GM12878 (cell line): ENCODE measurements around the gene DLGAP5. TPM values are rescaled to one million over a fixed set of nuclear protein-coding genes. Genes with fewer than 3 reads are reported as not detected.

Experiments used
- CBX5 ChIP-seq: sonication (generic); IDR thresholded peaks from 2 replicates; pipeline ENCODE4 v1.6.1; 2016; ENCODE audit warnings: low read depth, moderate library complexity, mild to moderate bottlenecking, inconsistent platforms
- CEBPB ChIP-seq, 2 experiments: fragments of 150-350 bp in 1 of 2; IDR thresholded peaks; 2 replicates each; pipeline ENCODE4 v1.6.1; 2012 to 2014; ENCODE audit warnings: low read depth in 2 of 2, low read length in 2 of 2, borderline replicate concordance in 1 of 2, inconsistent platforms in 1 of 2
- CHD4 ChIP-seq: fragments of 200-600 bp; sonication (generic); IDR thresholded peaks from 2 replicates; pipeline ENCODE4 v1.6.1; 2016; ENCODE audit warnings: mild to moderate bottlenecking
- FOS ChIP-seq: IDR thresholded peaks from 3 replicates; pipeline ENCODE4 v1.6.1; 2011; ENCODE audit warnings: borderline replicate concordance; ENCODE audit not compliant: insufficient read length; ENCODE audit errors: extremely low read depth
- KAT2A ChIP-seq: conservative IDR thresholded peaks from 2 replicates; pipeline ENCODE4 v1.6.1; 2011; ENCODE audit warnings: low read depth, low read length; ENCODE audit not compliant: control insufficient read depth
- MYB ChIP-seq: fragments of 150-350 bp; IDR thresholded peaks from 2 replicates; pipeline ENCODE4 v1.6.1; 2014; ENCODE audit warnings: mild to moderate bottlenecking, low read depth, low read length, borderline replicate concordance
- NR2F1 ChIP-seq: fragments of 450-650 bp; conservative IDR thresholded peaks from 2 replicates; pipeline ENCODE4 v1.6.1; 2017; ENCODE audit warnings: mild to moderate bottlenecking
- PAX5 ChIP-seq: IDR thresholded peaks from 2 replicates; pipeline ENCODE4 v1.6.1; 2011; ENCODE audit warnings: low read depth, low read length, borderline replicate concordance
- PAX8 ChIP-seq: fragments of 450-650 bp; IDR thresholded peaks from 2 replicates; pipeline ENCODE4 v1.6.1; 2017; ENCODE audit warnings: mild to moderate bottlenecking, moderate library complexity
- SREBF2 ChIP-seq: IDR thresholded peaks from 2 replicates; pipeline ENCODE4 v1.6.1; 2012; ENCODE audit warnings: mild to moderate bottlenecking, low read length
- WRNIP1 ChIP-seq: IDR thresholded peaks from 2 replicates; pipeline ENCODE4 v1.6.1; 2011; ENCODE audit warnings: low read depth, low read length, improper control_type of control experiment, borderline replicate concordance
- polyA plus RNA-seq, 11 experiments: library from polyadenylated mRNA; depleted of rRNA in 4 of 11; unstranded in 6 of 11; stranded (reverse) in 5 of 11; fragments of >200 nt; fragmentation: Nextera tagmentation in 4 of 11; fragmentation: Illumina TruSeq in 1 of 11; extraction: Ambion mirVana in 4 of 11; extraction: Trizol in 1 of 11; gene quantifications; 1 replicate in 1 of 11; 2 replicates in 10 of 11; pipeline versions ENCODE4 v1.2.1 to v1.2.3, GENCODE V29; 2011 to 2016; ENCODE audit warnings: inconsistent platforms in 2 of 11, missing spikeins in 2 of 11, low read depth in 1 of 11
- total RNA-seq, 4 experiments: library from RNA; depleted of rRNA in 3 of 4; stranded (reverse); fragments of >200 nt in 3 of 4; fragmentation: Illumina TruSeq in 1 of 4; extraction: Trizol in 1 of 4; gene quantifications; 2 replicates each; pipeline versions ENCODE4 v1.2.1 to v1.2.3, GENCODE V29; 2013 to 2021
- TF ChIP-seq, protein P1 (sequence below): fragments of 450-650 bp; formaldehyde crosslinking; IDR thresholded peaks from 2 replicates; pipeline ENCODE4 v1.4.0; 2022; ENCODE audit warnings: mild to moderate bottlenecking, moderate library complexity
- TF ChIP-seq, protein P2 (sequence below): fragments of 450-650 bp; IDR thresholded peaks from 2 replicates; pipeline ENCODE4 v1.6.1; 2017; ENCODE audit warnings: borderline replicate concordance

The DLGAP5 gene
- total and polyA plus RNA-seq, 10 of the 15 experiments (the other 5 are each of a cell fraction or from before 2014, with no cell fraction given): 40.9 to 106 (median 67.6) TPM

- TF ChIP-seq, protein P1, sequence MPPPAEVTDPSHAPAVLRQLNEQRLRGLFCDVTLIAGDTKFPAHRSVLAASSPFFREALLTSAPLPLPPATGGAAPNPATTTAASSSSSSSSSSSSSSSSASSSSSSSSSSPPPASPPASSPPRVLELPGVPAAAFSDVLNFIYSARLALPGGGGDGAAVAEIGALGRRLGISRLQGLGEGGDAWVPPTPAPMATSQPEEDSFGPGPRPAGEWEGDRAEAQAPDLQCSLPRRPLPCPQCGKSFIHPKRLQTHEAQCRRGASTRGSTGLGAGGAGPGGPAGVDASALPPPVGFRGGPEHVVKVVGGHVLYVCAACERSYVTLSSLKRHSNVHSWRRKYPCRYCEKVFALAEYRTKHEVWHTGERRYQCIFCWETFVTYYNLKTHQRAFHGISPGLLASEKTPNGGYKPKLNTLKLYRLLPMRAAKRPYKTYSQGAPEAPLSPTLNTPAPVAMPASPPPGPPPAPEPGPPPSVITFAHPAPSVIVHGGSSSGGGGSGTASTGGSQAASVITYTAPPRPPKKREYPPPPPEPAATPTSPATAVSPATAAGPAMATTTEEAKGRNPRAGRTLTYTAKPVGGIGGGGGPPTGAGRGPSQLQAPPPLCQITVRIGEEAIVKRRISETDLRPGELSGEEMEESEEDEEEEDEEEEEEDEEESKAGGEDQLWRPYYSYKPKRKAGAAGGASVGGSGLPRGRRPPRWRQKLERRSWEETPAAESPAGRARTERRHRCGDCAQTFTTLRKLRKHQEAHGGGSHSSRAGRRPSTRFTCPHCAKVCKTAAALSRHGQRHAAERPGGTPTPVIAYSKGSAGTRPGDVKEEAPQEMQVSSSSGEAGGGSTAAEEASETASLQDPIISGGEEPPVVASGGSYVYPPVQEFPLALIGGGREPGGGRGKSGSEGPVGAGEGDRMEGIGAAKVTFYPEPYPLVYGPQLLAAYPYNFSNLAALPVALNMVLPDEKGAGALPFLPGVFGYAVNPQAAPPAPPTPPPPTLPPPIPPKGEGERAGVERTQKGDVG: no peak
- no peak for TF ChIP-seq PAX8
- no peak for TF ChIP-seq FOS
- TF ChIP-seq PAX5: no peak
- TF ChIP-seq WRNIP1: no peak
- no peak for TF ChIP-seq MYB
- TF ChIP-seq KAT2A: no peak
- no peak for TF ChIP-seq CHD4
- no peak for TF ChIP-seq CEBPB (IDR thresholded peaks at IDR 0.05; ENCODE audit: borderline replicate concordance in 1 of 2, low read depth in 2 of 2, low read length in 2 of 2)
- TF ChIP-seq CBX5: no peak
- TF ChIP-seq, protein P2, sequence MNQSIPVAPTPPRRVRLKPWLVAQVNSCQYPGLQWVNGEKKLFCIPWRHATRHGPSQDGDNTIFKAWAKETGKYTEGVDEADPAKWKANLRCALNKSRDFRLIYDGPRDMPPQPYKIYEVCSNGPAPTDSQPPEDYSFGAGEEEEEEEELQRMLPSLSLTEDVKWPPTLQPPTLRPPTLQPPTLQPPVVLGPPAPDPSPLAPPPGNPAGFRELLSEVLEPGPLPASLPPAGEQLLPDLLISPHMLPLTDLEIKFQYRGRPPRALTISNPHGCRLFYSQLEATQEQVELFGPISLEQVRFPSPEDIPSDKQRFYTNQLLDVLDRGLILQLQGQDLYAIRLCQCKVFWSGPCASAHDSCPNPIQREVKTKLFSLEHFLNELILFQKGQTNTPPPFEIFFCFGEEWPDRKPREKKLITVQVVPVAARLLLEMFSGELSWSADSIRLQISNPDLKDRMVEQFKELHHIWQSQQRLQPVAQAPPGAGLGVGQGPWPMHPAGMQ: no peak
- TF ChIP-seq NR2F1: no peak
- no peak for TF ChIP-seq SREBF2
These were observed 42.2 kb upstream of the DLGAP5 start (continued) for GRCh38 chr14:55233591-55233990.
